Endodermal cell (in vitro differentiated cells): ENCODE results near the gene SLC22A5. TPM values are rescaled to one million over a fixed set of nuclear protein-coding genes. Genes with fewer than 3 reads are reported as not detected.

ENCODE experiments used
- DNase-seq: peaks from one replicate; pipeline ENCODE4 v3.0.0-alpha.2; 2017
- H3K27ac ChIP-seq: 2 replicates; pipeline ENCODE4 v1.5.1; 2013; ENCODE audit warnings: mild to moderate bottlenecking, low read depth, low read length, moderate library complexity
- H3K27me3 ChIP-seq: 2 replicates; pipeline ENCODE4 v1.6.1; 2013; ENCODE audit warnings: mild to moderate bottlenecking, low read length, moderate library complexity; ENCODE audit not compliant: insufficient read depth, control insufficient read depth, poor library complexity, severe bottlenecking
- H3K36me3 ChIP-seq: 2 replicates; pipeline ENCODE4 v1.7.0; 2013; ENCODE audit warnings: mild to moderate bottlenecking, low read length, moderate library complexity; ENCODE audit not compliant: control insufficient read depth, insufficient read depth
- H3K4me1 ChIP-seq: one replicate; pipeline ENCODE4 v1.7.0; 2013; ENCODE audit warnings: low read length; ENCODE audit not compliant: control insufficient read depth, insufficient read depth
- H3K4me3 ChIP-seq: 2 replicates; pipeline ENCODE4 v1.5.1; 2013; ENCODE audit warnings: mild to moderate bottlenecking, low read length, moderate library complexity
- H3K9ac ChIP-seq: 2 replicates; pipeline ENCODE4 v1.6.1; 2013; ENCODE audit warnings: mild to moderate bottlenecking, low read length, moderate library complexity; ENCODE audit not compliant: poor library complexity, severe bottlenecking; ENCODE audit errors: extremely low read depth
- H3K9me3 ChIP-seq: 2 replicates; pipeline ENCODE4 v1.6.1; 2013; ENCODE audit warnings: mild to moderate bottlenecking, low read length, moderate library complexity; ENCODE audit not compliant: control insufficient read depth
- H3K27ac Mint-ChIP-seq: 2 replicates; pipeline ENCODE4 v1.8.0; 2020; ENCODE audit warnings: mixed read lengths
- H3K27me3 Mint-ChIP-seq: 2 replicates; pipeline ENCODE4 v1.8.0; 2021; ENCODE audit warnings: mild to moderate bottlenecking, mixed read lengths; ENCODE audit not compliant: insufficient read depth
- H3K36me3 Mint-ChIP-seq: 2 replicates; pipeline ENCODE4 v1.8.0; 2020; ENCODE audit warnings: low read depth, mixed read lengths
- H3K4me1 Mint-ChIP-seq: 2 replicates; pipeline ENCODE4 v1.8.0; 2020; ENCODE audit warnings: mixed read lengths
- H3K4me3 Mint-ChIP-seq: 2 replicates; pipeline ENCODE4 v1.8.0; 2020; ENCODE audit warnings: mild to moderate bottlenecking, moderate library complexity, mixed read lengths
- H3K9me3 Mint-ChIP-seq: 2 replicates; pipeline ENCODE4 v1.8.0; 2020; ENCODE audit warnings: mild to moderate bottlenecking, mixed read lengths
- WGBS, 2 experiments: methylation state at CpG; one replicate each; pipeline versions ENCODE4 v1.1.5 to v1.1.7; 2013; ENCODE audit warnings: missing lambda C conversion rate in 2 of 2, mixed read lengths in 1 of 2; ENCODE audit not compliant: insufficient coverage in 1 of 2, insufficient read length in 1 of 2; 5-methylcytosine and 5-hydroxymethylcytosine counted together
- total RNA-seq, 2 donors: library from RNA; stranded (reverse); fragmentation: NEBNext Ultra II Directional in 1 of 2; extraction: Animal tissue kit (Norgen Biotek cat#: 25700) in 1 of 2; gene quantifications; 2 replicates in 1 of 2; 3 replicates in 1 of 2; pipeline ENCODE4 v1.2.1, GENCODE V29; 2021
- TF ChIP-seq, protein P1 (sequence below): fragments of 200-600 bp; sonication (generic); conservative IDR thresholded peaks from 2 replicates; pipeline ENCODE4 v1.5.0; 2021; ENCODE audit warnings: antibody characterized with exemption, mild to moderate bottlenecking

The SLC22A5 gene
- total RNA-seq, 2 donors from 2014 or later, result 4.9 to 8.2 TPM

DNA sequence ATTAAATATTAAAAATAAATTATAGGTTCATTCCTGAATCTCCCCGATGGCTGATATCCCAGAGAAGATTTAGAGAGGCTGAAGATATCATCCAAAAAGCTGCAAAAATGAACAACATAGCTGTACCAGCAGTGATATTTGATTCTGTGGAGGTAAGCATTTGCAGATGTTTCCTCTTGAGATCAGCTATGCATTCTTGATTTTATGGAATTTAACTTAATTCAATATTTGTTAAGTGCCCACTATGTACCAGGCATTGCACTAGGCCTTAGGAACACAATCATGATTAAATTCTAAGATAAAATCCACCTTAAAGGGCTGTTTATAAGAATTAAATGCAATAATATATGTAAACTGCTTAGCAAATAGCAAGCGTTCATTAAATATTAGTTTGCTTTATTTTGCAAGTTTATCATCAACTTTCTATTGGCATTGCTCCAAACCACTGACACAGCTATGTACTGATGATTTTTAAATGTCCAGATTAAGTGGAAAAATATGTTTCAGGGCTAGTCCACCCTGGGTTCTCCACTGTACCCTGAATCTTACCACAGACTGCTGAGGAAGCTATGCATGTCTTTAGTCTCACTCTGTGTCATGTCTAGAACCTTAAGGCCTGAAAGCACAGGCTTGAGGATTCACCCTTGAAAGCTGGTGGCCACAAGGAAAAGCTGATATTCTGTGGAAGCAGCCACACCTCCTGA, 42.1 kb upstream of the SLC22A5 start:
- peaks cover 8% of the 10 kb centered on the region for H3K4me1 Mint-ChIP-seq
- Histone ChIP-seq H3K27ac (no peak overlapping the region), H3K9ac (no peak overlapping the region), H3K4me3 (no peak overlapping the region), H3K4me1 (peaks cover 10% of the 10 kb centered on the region), H3K9me3 (no peaks in the 10 kb centered on the region), H3K27me3 (no peaks in the 10 kb centered on the region), H3K36me3 (no peaks in the 10 kb centered on the region)
- H3K36me3 Mint-ChIP-seq, result no peaks in the 10 kb centered on the region
- no peaks in the 10 kb centered on the region for H3K9me3 Mint-ChIP-seq
- no peaks in the 10 kb centered on the region for H3K27me3 Mint-ChIP-seq
- H3K4me3 Mint-ChIP-seq, result no peak overlapping the region
- 98 to 100% methylated on average over 1 to 2 of the region's 2 CpGs for WGBS, 2 experiments
- no peak overlapping the region for H3K27ac Mint-ChIP-seq
- TF ChIP-seq, protein P1, sequence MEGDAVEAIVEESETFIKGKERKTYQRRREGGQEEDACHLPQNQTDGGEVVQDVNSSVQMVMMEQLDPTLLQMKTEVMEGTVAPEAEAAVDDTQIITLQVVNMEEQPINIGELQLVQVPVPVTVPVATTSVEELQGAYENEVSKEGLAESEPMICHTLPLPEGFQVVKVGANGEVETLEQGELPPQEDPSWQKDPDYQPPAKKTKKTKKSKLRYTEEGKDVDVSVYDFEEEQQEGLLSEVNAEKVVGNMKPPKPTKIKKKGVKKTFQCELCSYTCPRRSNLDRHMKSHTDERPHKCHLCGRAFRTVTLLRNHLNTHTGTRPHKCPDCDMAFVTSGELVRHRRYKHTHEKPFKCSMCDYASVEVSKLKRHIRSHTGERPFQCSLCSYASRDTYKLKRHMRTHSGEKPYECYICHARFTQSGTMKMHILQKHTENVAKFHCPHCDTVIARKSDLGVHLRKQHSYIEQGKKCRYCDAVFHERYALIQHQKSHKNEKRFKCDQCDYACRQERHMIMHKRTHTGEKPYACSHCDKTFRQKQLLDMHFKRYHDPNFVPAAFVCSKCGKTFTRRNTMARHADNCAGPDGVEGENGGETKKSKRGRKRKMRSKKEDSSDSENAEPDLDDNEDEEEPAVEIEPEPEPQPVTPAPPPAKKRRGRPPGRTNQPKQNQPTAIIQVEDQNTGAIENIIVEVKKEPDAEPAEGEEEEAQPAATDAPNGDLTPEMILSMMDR, result no peak
- no peak for DNase-seq

DNA sequence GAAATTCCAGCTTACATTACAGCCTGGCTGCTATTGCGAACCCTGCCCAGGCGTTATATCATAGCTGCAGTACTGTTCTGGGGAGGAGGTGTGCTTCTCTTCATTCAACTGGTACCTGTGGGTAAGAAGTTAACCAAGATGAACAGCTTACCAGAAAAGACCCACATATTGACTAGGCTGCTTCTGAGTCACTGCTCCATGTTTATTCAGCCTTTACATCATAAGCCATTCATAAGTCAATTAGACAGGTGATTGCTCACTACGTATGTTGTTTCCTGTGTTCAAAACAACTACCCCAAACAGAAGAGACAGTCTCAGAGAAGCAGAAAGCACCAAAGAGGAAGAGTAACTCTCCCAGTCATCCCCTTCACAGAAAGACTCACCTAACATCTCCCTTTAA, 34.7 kb upstream of the SLC22A5 start:
- Histone ChIP-seq H3K4me3 (no peak overlapping the region), H3K36me3 (no peaks in the 10 kb centered on the region), H3K27ac (no peak overlapping the region), H3K4me1 (no peaks in the 10 kb centered on the region), H3K27me3 (no peaks in the 10 kb centered on the region), H3K9ac (no peak overlapping the region), H3K9me3 (no peaks in the 10 kb centered on the region)
- H3K27ac Mint-ChIP-seq, result no peak overlapping the region
- whole genome bisulfite sequencing, 2 experiments, result 92 to 93% methylated on average over 2 to 3 of the region's 3 CpGs
- no peaks in the 10 kb centered on the region for H3K36me3 Mint-ChIP-seq
- H3K9me3 Mint-ChIP-seq, result peaks cover 18% of the 10 kb centered on the region
- no peak overlapping the region for H3K4me3 Mint-ChIP-seq
- no peaks in the 10 kb centered on the region for H3K27me3 Mint-ChIP-seq
- no peak for DNase-seq
- TF ChIP-seq, protein P1, result no peak
- H3K4me1 Mint-ChIP-seq, result no peaks in the 10 kb centered on the region

DNA sequence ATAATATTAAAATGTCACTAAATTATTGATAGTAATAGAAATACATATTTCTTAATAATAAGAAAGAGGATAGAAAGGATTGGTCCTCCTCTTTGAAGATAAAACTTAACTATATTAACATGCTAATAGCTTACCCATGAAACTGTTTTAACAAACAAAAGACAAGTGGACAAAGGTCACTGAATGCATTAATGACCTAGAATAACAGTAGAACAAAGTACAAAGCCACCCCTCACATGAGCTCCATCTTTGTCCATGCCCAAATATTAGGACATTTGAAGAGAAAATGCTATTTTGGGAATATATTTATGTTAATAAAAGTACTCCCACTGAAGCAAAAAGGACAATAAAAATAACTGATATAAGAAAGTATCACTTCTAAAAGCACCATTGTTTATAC, 34.1 kb upstream of the SLC22A5 start:
- H3K4me3 Mint-ChIP-seq, result no peak overlapping the region
- TF ChIP-seq, protein P1, result no peak
- H3K9me3 Mint-ChIP-seq, result peaks cover 18% of the 10 kb centered on the region

More for the DNA sequence above, 34.1 kb upstream of the SLC22A5 start:
- Histone ChIP-seq H3K9me3 (no peaks in the 10 kb centered on the region), H3K27ac (no peak overlapping the region), H3K27me3 (no peaks in the 10 kb centered on the region), H3K4me3 (no peak overlapping the region), H3K9ac (no peak overlapping the region), H3K4me1 (no peaks in the 10 kb centered on the region), H3K36me3 (no peaks in the 10 kb centered on the region)
- no peak for DNase-seq
- H3K36me3 Mint-ChIP-seq, result no peaks in the 10 kb centered on the region
- H3K4me1 Mint-ChIP-seq, result no peaks in the 10 kb centered on the region
- H3K27me3 Mint-ChIP-seq, result no peaks in the 10 kb centered on the region
- H3K27ac Mint-ChIP-seq, result no peak overlapping the region
